Measurements from ENCODE around the gene FOXE3.

DNA sequence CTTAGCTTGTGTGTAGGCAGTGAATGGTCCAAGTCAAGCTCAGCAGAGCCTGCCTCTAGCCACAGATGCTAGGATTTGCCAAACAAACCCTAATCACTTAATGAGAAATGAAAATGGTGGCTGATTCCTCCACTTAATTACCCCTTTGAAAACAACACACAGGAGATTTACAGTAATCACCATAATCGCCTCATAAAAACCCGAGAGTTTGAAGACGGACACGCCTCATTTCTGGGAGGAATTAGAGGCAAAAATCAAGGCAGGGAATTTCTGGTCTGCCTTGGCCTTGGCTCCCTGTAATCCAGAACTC is 16.3 kb upstream of the FOXE3 start:
- TF ChIP-seq, protein P1, sequence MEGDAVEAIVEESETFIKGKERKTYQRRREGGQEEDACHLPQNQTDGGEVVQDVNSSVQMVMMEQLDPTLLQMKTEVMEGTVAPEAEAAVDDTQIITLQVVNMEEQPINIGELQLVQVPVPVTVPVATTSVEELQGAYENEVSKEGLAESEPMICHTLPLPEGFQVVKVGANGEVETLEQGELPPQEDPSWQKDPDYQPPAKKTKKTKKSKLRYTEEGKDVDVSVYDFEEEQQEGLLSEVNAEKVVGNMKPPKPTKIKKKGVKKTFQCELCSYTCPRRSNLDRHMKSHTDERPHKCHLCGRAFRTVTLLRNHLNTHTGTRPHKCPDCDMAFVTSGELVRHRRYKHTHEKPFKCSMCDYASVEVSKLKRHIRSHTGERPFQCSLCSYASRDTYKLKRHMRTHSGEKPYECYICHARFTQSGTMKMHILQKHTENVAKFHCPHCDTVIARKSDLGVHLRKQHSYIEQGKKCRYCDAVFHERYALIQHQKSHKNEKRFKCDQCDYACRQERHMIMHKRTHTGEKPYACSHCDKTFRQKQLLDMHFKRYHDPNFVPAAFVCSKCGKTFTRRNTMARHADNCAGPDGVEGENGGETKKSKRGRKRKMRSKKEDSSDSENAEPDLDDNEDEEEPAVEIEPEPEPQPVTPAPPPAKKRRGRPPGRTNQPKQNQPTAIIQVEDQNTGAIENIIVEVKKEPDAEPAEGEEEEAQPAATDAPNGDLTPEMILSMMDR (IDR thresholded peaks at IDR 0.05; ENCODE audit: low read depth, low read length, poor library complexity, severe bottlenecking) = no peak
- no peak for TF ChIP-seq EZH2phosphoT487 (IDR thresholded peaks at IDR 0.05; ENCODE audit: borderline replicate concordance, low read length)
